Panc1 (cell line): ENCODE data around the gene CHST12. TPM values are rescaled to one million over a fixed set of nuclear protein-coding genes. Genes with fewer than 3 reads are reported as not detected.
A peak's percentile ranks its signal among the peaks of the same experiment; 100 is the strongest.

Source experiments
- ATAC-seq: fragments of 200-7000 bp; cut with Tn5 transposase; 2 replicates; pipeline ENCODE4 v1.9.1; 2020; ENCODE audit warnings: mild to moderate bottlenecking, moderate library complexity
- BruUV-seq: library from RNA; stranded (reverse); fragments of 400-500 nt; replicated peaks from 2 replicates; lab custom pipeline; 2021; lab: Mats Ljungman, UMichigan
- CTCF ChIA-PET: fragments of 300-600 bp; sonication (Branson Sonifier 250); formaldehyde crosslinking; loops from one replicate; lab custom pipeline; 2022; ENCODE audit warnings: antibody characterized with exemption; lab: Charles Lee
- POLR2A ChIA-PET: fragments of 300-600 bp; sonication (Branson Sonifier 250); formaldehyde crosslinking; loops from one replicate; lab custom pipeline; 2022; ENCODE audit warnings: antibody characterized with exemption; lab: Charles Lee
- DNase-seq: peaks from one replicate; pipeline ENCODE4 v3.0.0-alpha.2; 2010; ENCODE audit warnings: low read depth, low spot score
- H3K27ac ChIP-seq: 2 replicates; pipeline ENCODE4 v1.5.1; 2011; ENCODE audit warnings: mild to moderate bottlenecking, low read length, inconsistent platforms
- H3K27me3 ChIP-seq: fragments of 200-500 bp; sonication (Bioruptor generic); 2 replicates; pipeline ENCODE4 v1.6.0; 2014; ENCODE audit warnings: low read length, inconsistent platforms; ENCODE audit not compliant: control insufficient read depth, insufficient read depth
- H3K36me3 ChIP-seq: fragments of 200-500 bp; sonication (Bioruptor generic); 2 replicates; pipeline ENCODE4 v1.5.1; 2014; ENCODE audit warnings: inconsistent platforms, mild to moderate bottlenecking, low read length, moderate library complexity; ENCODE audit not compliant: control insufficient read depth, insufficient read depth
- H3K4me1 ChIP-seq: 2 replicates; pipeline ENCODE4 v1.5.1; 2011; ENCODE audit warnings: inconsistent platforms, mild to moderate bottlenecking, low read length, moderate library complexity; ENCODE audit not compliant: control insufficient read depth, insufficient read depth
- H3K4me3 ChIP-seq, 2 experiments: 2 replicates each; pipeline ENCODE4 v1.5.1; 2011 to 2012; ENCODE audit warnings: low read depth in 2 of 2, low read length in 2 of 2, mild to moderate bottlenecking in 2 of 2, inconsistent platforms in 1 of 2, moderate library complexity in 1 of 2
- H3K9me3 ChIP-seq: fragments of 200-500 bp; sonication (Bioruptor generic); 2 replicates; pipeline ENCODE4 v1.5.1; 2014; ENCODE audit warnings: low read depth, mild to moderate bottlenecking, inconsistent platforms, low read length, moderate library complexity; ENCODE audit not compliant: control insufficient read depth, insufficient read depth
- CTCF ChIP-seq: fragments of 450-650 bp; IDR thresholded peaks from 2 replicates; pipeline ENCODE4 v1.5.1; 2017; ENCODE audit warnings: mild to moderate bottlenecking
- POLR2AphosphoS5 ChIP-seq: IDR thresholded peaks from 2 replicates; pipeline ENCODE4 v1.6.1; 2012; ENCODE audit warnings: mild to moderate bottlenecking, low read depth, low read length, moderate library complexity
- REST ChIP-seq, 2 experiments: IDR thresholded peaks; 2 replicates each; pipeline ENCODE4 v1.6.1; 2011 to 2012; ENCODE audit warnings: low read depth in 2 of 2, control low read depth in 1 of 2, low read length in 1 of 2, mild to moderate bottlenecking in 1 of 2, moderate library complexity in 1 of 2; ENCODE audit not compliant: insufficient read depth in 1 of 2
- SIN3A ChIP-seq: IDR thresholded peaks from 2 replicates; pipeline ENCODE4 v1.6.1; 2012; ENCODE audit warnings: low read depth, mild to moderate bottlenecking, low read length, moderate library complexity, borderline replicate concordance; ENCODE audit not compliant: insufficient read depth
- TCF7L2 ChIP-seq: IDR thresholded peaks from 2 replicates; pipeline ENCODE4 v1.6.1; 2011; ENCODE audit warnings: mild to moderate bottlenecking, low read depth, low read length, inconsistent platforms
- in situ Hi-C: cut with HindIII; loops from 2 replicates; pipeline ENCODE4 v1.10.0; 2016; ENCODE audit warnings: low sequenced_read_pairs, low pct_unique_long_range_greater_than_20kb
- intact Hi-C: fragments of 100-400 bp; cut with micrococcal nuclease; formaldehyde crosslinking; loops from one replicate; pipeline ENCODE4 v1.10.0; 2022; ENCODE audit not compliant: unreplicated experiment
- total RNA-seq: library from RNA; stranded (reverse); gene quantifications from one replicate; pipeline ENCODE4 v1.2.1, GENCODE V29; 2021; ENCODE audit not compliant: unreplicated experiment

CHST12 gene
- total RNA-seq, 1 experiment from 2014 or later = 48.3 TPM

GRCh38 chr7:2474224-2474623 is 70.8 kb downstream of the CHST12 start:
- CTCF ChIA-PET = interaction anchor here (0.9 to 1.1 kb wide), 2 partner anchors 23 to 25 kb away, joined by 5 to 6 read pairs; no protein-coding TSS in a partner anchor
- Histone ChIP-seq H3K4me1 (peaks cover 25% of the 10 kb centered on the region), H3K9me3 (no peaks in the 10 kb centered on the region), H3K36me3 (no peaks in the 10 kb centered on the region), H3K27me3 (no peaks in the 10 kb centered on the region), H3K4me3 (no peak overlapping the region), H3K27ac (no peak overlapping the region)
- intact Hi-C loops (no loop called here), in situ Hi-C loops (no loop called here)
- POLR2A ChIA-PET = no interaction called here
- no peak for TF ChIP-seq TCF7L2
- TF ChIP-seq POLR2AphosphoS5 = no peak
- TF ChIP-seq REST (IDR thresholded peaks at IDR 0.05; ENCODE audit: insufficient read depth in 1 of 2, low read depth in 2 of 2, low read length in 1 of 2) = no peak
- TF ChIP-seq SIN3A = no peak
- no peak for TF ChIP-seq CTCF
- BruUV-seq = no TSS peak
- no peak for DNase-seq
- ATAC-seq = no peak

- intact Hi-C loops = loop anchor here (5.0 kb wide), 1 partner anchor 47 kb away; no protein-coding TSS in a partner anchor
- Histone ChIP-seq H3K4me3 (no peak overlapping the region), H3K27me3 (no peaks in the 10 kb centered on the region), H3K9me3 (no peaks in the 10 kb centered on the region), H3K4me1 (peaks cover 25% of the 10 kb centered on the region), H3K36me3 (no peaks in the 10 kb centered on the region), H3K27ac (no peak overlapping the region)
- ATAC-seq (no peak), DNase-seq (no peak)
- in situ Hi-C loops = no loop called here
- CTCF ChIA-PET = interaction anchor here (0.5 to 1.1 kb wide), 5 partner anchors 24 to 142 kb away, joined by 3 to 6 read pairs (median 5); no protein-coding TSS in a partner anchor
- POLR2A ChIA-PET = no interaction called here
- TF ChIP-seq POLR2AphosphoS5 = no peak
- TF ChIP-seq CTCF = peak; percentile 48
- no TSS peak for BruUV-seq
Observed at GRCh38 chr7:2474813-2475677, 71.6 kb downstream of the CHST12 start.
